Measurements from ENCODE around the gene C8B. TPM values are rescaled to one million over a fixed set of nuclear protein-coding genes. Genes with fewer than 3 reads are reported as not detected.

The C8B gene
- total RNA-seq, 1 donor from 2014 or later = not detected

- Mint-ChIP-seq H3K27me3 (ENCODE audit: low read depth) (no peaks in the 10 kb centered on the region), H3K9me3 (no peaks in the 10 kb centered on the region), H3K27ac (ENCODE audit: unreplicated experiment) (no peak overlapping the region), H3K4me1 (no peaks in the 10 kb centered on the region), H3K4me3 (no peak overlapping the region), H3K36me3 (ENCODE audit: low read depth) (no peaks in the 10 kb centered on the region)
- TF ChIP-seq, protein P1, sequence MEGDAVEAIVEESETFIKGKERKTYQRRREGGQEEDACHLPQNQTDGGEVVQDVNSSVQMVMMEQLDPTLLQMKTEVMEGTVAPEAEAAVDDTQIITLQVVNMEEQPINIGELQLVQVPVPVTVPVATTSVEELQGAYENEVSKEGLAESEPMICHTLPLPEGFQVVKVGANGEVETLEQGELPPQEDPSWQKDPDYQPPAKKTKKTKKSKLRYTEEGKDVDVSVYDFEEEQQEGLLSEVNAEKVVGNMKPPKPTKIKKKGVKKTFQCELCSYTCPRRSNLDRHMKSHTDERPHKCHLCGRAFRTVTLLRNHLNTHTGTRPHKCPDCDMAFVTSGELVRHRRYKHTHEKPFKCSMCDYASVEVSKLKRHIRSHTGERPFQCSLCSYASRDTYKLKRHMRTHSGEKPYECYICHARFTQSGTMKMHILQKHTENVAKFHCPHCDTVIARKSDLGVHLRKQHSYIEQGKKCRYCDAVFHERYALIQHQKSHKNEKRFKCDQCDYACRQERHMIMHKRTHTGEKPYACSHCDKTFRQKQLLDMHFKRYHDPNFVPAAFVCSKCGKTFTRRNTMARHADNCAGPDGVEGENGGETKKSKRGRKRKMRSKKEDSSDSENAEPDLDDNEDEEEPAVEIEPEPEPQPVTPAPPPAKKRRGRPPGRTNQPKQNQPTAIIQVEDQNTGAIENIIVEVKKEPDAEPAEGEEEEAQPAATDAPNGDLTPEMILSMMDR (conservative IDR thresholded peaks at IDR 0.05) = no peak
- DNase-seq (ENCODE audit: low read depth, low spot score) = no peak
These were observed 54.5 kb downstream of the C8B start for GRCh38 chr1:56911098-56911938.

GRCh38 chr1:56910441-56910985 lies 55.3 kb downstream of the C8B start:
- TF ChIP-seq, protein P1 (conservative IDR thresholded peaks at IDR 0.05) = no peak
- Mint-ChIP-seq H3K4me3 (no peak overlapping the region), H3K4me1 (no peaks in the 10 kb centered on the region), H3K36me3 (ENCODE audit: low read depth) (no peaks in the 10 kb centered on the region), H3K27me3 (ENCODE audit: low read depth) (no peaks in the 10 kb centered on the region), H3K27ac (ENCODE audit: unreplicated experiment) (peak overlapping the region; percentile 46), H3K9me3 (no peaks in the 10 kb centered on the region)
- no peak for DNase-seq (ENCODE audit: low read depth, low spot score)

GRCh38 chr1:56908619-56909221 lies 57.1 kb downstream of the C8B start:
- H3K4me3 Mint-ChIP-seq = no peak overlapping the region
- H3K27me3 Mint-ChIP-seq (ENCODE audit: low read depth) = no peaks in the 10 kb centered on the region
- H3K36me3 Mint-ChIP-seq (ENCODE audit: low read depth) = no peaks in the 10 kb centered on the region
- no peak overlapping the region for H3K27ac Mint-ChIP-seq (ENCODE audit: unreplicated experiment)
- TF ChIP-seq, protein P1 (conservative IDR thresholded peaks at IDR 0.05) = no peak
- H3K9me3 Mint-ChIP-seq = no peaks in the 10 kb centered on the region
- no peak for DNase-seq (ENCODE audit: low read depth, low spot score)
- no peaks in the 10 kb centered on the region for H3K4me1 Mint-ChIP-seq

DNA sequence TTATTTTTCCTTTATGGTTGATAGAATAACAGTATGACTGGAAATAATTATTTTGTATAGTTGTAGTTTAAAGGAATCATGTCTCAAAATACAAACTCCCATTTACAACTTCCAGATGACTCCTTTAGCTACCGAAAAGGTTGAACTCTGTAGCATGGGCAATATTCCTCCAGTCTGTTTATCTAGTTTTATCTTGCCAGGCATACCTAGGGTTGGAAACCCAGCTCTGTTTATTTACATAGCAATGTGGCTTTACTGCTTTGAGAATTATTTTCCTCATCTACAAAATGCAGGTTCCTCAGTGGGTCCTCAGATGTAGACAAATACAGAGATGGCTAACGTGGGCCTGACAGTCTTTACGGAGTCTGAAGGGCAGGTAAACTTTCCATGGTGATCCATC lies 60.1 kb downstream of the C8B start:
- H3K36me3 Mint-ChIP-seq (ENCODE audit: low read depth) = no peaks in the 10 kb centered on the region
- no peak overlapping the region for H3K27ac Mint-ChIP-seq (ENCODE audit: unreplicated experiment)
- peaks cover 4% of the 10 kb centered on the region for H3K9me3 Mint-ChIP-seq
- peaks cover 10% of the 10 kb centered on the region for H3K4me1 Mint-ChIP-seq
- TF ChIP-seq, protein P1 (conservative IDR thresholded peaks at IDR 0.05) = no peak
- H3K4me3 Mint-ChIP-seq = no peak overlapping the region
- H3K27me3 Mint-ChIP-seq (ENCODE audit: low read depth) = no peaks in the 10 kb centered on the region
- no peak for DNase-seq (ENCODE audit: low read depth, low spot score)

DNA sequence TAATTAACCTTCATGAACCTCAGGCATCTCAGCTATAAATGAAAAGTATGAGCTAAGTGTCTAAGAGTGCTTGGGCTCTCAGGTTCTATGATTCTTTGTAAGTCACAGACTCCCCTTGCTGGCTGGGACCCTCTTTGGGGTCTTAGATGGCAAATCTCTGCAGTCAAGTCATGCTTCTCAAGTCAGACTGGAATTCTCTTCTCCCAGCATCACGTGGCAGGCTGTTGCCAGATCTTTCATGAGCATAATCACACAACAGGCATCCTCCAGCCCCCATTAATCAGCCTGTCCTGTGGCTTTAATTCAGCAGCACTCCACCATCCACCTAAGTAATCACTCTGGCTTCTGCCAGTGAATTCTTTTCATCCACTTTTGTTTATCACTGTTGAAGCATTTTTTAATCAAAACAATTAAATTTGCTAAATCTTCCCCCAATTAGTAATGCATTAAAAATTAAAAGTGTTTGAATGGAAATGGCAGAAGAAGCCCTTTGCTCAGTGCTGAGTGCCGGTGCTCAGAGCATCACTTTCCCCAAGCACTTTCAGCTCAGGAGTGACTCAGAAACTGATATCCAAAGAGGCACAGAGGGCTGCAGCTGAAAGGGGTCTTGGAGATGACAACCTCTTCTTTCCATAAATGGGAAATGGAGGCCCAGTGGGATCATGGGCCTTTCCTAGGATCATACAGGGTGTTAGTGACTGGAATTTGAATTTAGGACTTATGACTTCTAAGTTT lies 61.0 kb downstream of the C8B start:
- Mint-ChIP-seq H3K9me3 (peaks cover 4% of the 10 kb centered on the region), H3K36me3 (ENCODE audit: low read depth) (no peaks in the 10 kb centered on the region), H3K4me1 (peaks cover 10% of the 10 kb centered on the region), H3K4me3 (no peak overlapping the region), H3K27me3 (ENCODE audit: low read depth) (no peaks in the 10 kb centered on the region), H3K27ac (ENCODE audit: unreplicated experiment) (no peak overlapping the region)
- no peak for DNase-seq (ENCODE audit: low read depth, low spot score)
- TF ChIP-seq, protein P1 (conservative IDR thresholded peaks at IDR 0.05) = no peak
